Measurements from ENCODE around the gene SLC25A19. TPM values are rescaled to one million over a fixed set of nuclear protein-coding genes. Genes with fewer than 3 reads are reported as not detected.

The SLC25A19 gene
- total and polyA plus RNA-seq, 9 of the 15 experiments (the other 6 are each of a cell fraction or from before 2014, with no cell fraction given), result 33.4 to 76.6 (median 55.3) TPM

DNA sequence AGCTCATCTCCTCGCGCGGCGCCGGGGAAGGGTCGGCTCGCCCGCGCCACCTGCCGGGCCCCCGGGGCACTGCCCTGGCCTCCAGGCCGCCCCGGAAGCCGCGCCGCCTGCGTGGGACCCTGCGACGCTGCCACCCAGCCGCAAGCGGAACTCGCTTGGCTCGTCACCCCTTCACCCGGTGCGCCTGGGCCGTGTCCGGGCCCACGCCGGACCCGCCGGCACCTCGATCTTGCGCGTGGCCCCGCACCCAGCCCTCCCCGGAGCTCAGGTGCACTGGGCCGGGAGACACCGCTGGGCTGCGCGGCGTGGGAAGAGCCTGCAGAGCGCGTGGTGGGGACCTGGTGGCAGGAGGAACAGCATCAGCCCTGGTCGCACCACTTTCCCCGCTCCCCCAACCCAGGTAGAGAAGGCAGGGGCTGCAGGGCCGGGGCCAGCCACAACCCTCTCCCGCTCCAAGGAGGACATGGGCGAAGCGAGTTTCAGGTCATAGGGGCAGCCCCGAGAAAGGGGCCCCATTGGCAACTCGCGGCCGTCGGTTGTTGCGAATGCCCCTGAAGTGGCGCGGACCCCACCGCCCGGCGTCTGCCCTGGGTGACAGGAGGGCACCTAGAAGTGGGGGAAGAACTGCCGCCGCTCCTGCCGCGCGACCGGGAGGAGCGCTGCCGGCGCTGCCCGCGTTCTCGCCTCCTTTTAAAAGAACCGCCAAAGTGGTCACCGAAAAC, 17.8 kb downstream of the SLC25A19 start (continued):
- TF ChIP-seq SIN3B (IDR thresholded peaks at IDR 0.05; ENCODE audit: low read depth), result peak; percentile 88
- TF ChIP-seq, protein P1, sequence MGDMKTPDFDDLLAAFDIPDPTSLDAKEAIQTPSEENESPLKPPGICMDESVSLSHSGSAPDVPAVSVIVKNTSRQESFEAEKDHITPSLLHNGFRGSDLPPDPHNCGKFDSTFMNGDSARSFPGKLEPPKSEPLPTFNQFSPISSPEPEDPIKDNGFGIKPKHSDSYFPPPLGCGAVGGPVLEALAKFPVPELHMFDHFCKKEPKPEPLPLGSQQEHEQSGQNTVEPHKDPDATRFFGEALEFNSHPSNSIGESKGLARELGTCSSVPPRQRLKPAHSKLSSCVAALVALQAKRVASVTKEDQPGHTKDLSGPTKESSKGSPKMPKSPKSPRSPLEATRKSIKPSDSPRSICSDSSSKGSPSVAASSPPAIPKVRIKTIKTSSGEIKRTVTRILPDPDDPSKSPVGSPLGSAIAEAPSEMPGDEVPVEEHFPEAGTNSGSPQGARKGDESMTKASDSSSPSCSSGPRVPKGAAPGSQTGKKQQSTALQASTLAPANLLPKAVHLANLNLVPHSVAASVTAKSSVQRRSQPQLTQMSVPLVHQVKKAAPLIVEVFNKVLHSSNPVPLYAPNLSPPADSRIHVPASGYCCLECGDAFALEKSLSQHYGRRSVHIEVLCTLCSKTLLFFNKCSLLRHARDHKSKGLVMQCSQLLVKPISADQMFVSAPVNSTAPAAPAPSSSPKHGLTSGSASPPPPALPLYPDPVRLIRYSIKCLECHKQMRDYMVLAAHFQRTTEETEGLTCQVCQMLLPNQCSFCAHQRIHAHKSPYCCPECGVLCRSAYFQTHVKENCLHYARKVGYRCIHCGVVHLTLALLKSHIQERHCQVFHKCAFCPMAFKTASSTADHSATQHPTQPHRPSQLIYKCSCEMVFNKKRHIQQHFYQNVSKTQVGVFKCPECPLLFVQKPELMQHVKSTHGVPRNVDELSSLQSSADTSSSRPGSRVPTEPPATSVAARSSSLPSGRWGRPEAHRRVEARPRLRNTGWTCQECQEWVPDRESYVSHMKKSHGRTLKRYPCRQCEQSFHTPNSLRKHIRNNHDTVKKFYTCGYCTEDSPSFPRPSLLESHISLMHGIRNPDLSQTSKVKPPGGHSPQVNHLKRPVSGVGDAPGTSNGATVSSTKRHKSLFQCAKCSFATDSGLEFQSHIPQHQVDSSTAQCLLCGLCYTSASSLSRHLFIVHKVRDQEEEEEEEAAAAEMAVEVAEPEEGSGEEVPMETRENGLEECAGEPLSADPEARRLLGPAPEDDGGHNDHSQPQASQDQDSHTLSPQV (IDR thresholded peaks at IDR 0.05), result peak; percentile 81

DNA sequence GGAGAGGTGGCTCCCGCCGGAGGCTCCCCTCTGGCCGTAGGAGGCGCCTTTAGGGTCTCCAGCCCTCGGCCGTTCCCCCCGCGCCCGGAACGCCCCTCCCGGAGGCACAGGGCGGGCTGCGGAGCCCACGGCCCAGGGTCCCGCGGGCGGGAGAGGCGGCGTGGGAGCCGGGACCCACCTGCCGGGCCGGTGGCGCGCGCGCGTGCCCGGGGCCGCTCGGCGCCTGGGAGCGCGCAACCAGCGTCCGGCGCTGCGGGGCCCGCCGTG, 18.3 kb downstream of the SLC25A19 start, which contains the start of gene MIF4GD:
TSS of gene MIF4GD (minus strand) at position 266 of the 267 bp plus-strand sequence. CDS start 1,036 bp downstream, outside the sequence.
- Histone ChIP-seq H3K9me1 (ENCODE audit: control insufficient read depth, insufficient read depth, low read length) (no peaks in the 10 kb centered on the region), H3K4me1 (replicated peaks in 1 of 2; ENCODE audit: control insufficient read depth in 2 of 2, insufficient read depth in 2 of 2, low read length in 2 of 2) (peaks cover 30 to 59% of the 10 kb centered on the region in 2 experiments; a peak in 4 of 5 replicates), H3K27ac (ENCODE audit: extremely low read depth, low read depth, low read length) (peak within 1 kb of the TSS; percentile 96), H3K4me3 (peak within 1 kb of the TSS; percentile 97), H3K9ac (ENCODE audit: insufficient read depth in 1 of 2, low read depth in 2 of 2, low read length in 2 of 2) (peak within 1 kb of the TSS; percentile 95), H3K36me3 (ENCODE audit: control insufficient read depth, insufficient read depth, low read length) (peaks cover 49% of the 10 kb centered on the region; the same call in 2 of the 3 replicates), H4K20me1 (replicated peaks; ENCODE audit: control insufficient read depth, insufficient read depth, low read length) (no peaks in the 10 kb centered on the region), H3K9me3 (replicated peaks; ENCODE audit: control insufficient read depth, insufficient read depth, low read depth, low read length) (no peaks in the 10 kb centered on the region), H3K27me3 (ENCODE audit: control insufficient read depth in 2 of 2, insufficient read depth in 2 of 2, low read length in 2 of 2) (no peaks in the 10 kb centered on the region), H2AFZ (ENCODE audit: low read depth, low read length) (peak within 1 kb of the TSS; percentile 97), H3K4me2 (ENCODE audit: insufficient read depth, low read length) (peak within 1 kb of the TSS; percentile 89), H3K79me2 (ENCODE audit: control insufficient read depth, insufficient read depth, low read length) (peaks cover 35% of the 10 kb centered on the region)
- intact Hi-C loops (cut with micrococcal nuclease), result loop anchor here (2.0 kb wide), 1 partner anchor 18 kb away; the partner anchor contains the start of gene SLC25A19
- DNase-seq (ENCODE audit: extremely low read depth in 1 of 4, low spot score in 3 of 4) (no peak), FAIRE-seq (no peak), ATAC-seq (no peak)
- 0% methylated on average over 16 of the region's 39 CpGs for WGBS (ENCODE audit: insufficient coverage, low coverage, missing lambda C conversion rate)
- no TSS peak for BruUV-seq (replicated peaks)
- ChIA-PET POLR2A (interaction anchor here (0.6 to 6.8 kb wide), 20 partner anchors 9 to 362 kb away, joined by 3 to 43 read pairs (median 6); partner anchors contain the start of genes GGA3, GRB2, MRPS7 and NUP85), CTCF (ENCODE audit: low intra/inter-chr PET ratio) (interaction anchor here (0.7 to 2.5 kb wide), 5 partner anchors 30 to 216 kb away, joined by 3 to 13 read pairs (median 3); no protein-coding TSS in a partner anchor)
- in situ Hi-C loops (cut with MboI), result no loop called here
- no peak for TF ChIP-seq RNF2 (IDR thresholded peaks at IDR 0.05)
- TF ChIP-seq HEY1 (CRISPR knock-in tag; IDR thresholded peaks at IDR 0.05; ENCODE audit: borderline replicate concordance), result no peak
- 0 out of 2 replicates have a peak, but pooled peaks have one; percentile 68 for TF ChIP-seq ZBTB7A (IDR thresholded peaks at IDR 0.05; ENCODE audit: borderline replicate concordance, control insufficient read depth, low read depth, low read length)
- TF ChIP-seq, protein P2, sequence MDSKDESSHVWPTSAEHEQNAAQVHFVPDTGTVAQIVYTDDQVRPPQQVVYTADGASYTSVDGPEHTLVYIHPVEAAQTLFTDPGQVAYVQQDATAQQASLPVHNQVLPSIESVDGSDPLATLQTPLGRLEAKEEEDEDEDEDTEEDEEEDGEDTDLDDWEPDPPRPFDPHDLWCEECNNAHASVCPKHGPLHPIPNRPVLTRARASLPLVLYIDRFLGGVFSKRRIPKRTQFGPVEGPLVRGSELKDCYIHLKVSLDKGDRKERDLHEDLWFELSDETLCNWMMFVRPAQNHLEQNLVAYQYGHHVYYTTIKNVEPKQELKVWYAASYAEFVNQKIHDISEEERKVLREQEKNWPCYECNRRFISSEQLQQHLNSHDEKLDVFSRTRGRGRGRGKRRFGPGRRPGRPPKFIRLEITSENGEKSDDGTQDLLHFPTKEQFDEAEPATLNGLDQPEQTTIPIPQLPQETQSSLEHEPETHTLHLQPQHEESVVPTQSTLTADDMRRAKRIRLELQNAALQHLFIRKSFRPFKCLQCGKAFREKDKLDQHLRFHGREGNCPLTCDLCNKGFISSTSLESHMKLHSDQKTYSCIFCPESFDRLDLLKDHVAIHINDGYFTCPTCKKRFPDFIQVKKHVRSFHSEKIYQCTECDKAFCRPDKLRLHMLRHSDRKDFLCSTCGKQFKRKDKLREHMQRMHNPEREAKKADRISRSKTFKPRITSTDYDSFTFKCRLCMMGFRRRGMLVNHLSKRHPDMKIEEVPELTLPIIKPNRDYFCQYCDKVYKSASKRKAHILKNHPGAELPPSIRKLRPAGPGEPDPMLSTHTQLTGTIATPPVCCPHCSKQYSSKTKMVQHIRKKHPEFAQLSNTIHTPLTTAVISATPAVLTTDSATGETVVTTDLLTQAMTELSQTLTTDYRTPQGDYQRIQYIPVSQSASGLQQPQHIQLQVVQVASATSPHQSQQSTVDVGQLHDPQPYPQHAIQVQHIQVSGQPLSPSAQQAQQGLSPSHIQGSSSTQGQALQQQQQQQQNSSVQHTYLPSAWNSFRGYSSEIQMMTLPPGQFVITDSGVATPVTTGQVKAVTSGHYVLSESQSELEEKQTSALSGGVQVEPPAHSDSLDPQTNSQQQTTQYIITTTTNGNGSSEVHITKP (IDR thresholded peaks at IDR 0.05; ENCODE audit: partially characterized antibody), result no peak
- no peak for TF ChIP-seq PHB2 (IDR thresholded peaks at IDR 0.05; ENCODE audit: low read depth)
- no peak for TF ChIP-seq CBX8 (IDR thresholded peaks at IDR 0.05; ENCODE audit: borderline replicate concordance, extremely low read depth, low read depth, low read length, poor library complexity, severe bottlenecking)
- TF ChIP-seq FOS (IDR thresholded peaks at IDR 0.05; ENCODE audit: extremely low read depth, insufficient read length), result no peak
- no peak for TF ChIP-seq RBM22 (IDR thresholded peaks at IDR 0.05; ENCODE audit: low read depth, low read length, poor library complexity, severe bottlenecking)
- TF ChIP-seq KLF1 (tag; IDR thresholded peaks at IDR 0.05), result no peak
- TF ChIP-seq ZNF239 (CRISPR knock-in tag; IDR thresholded peaks at IDR 0.05), result no peak
